A549 (cell line): ENCODE results near the gene TEDDM1. TPM values are rescaled to one million over a fixed set of nuclear protein-coding genes. Genes with fewer than 3 reads are reported as not detected.

Source experiments
- ATAC-seq, 2 experiments: fragments of 200-7000 bp in 1 of 2; fragments of >200 bp in 1 of 2; cut with Nextera tagmentation in 1 of 2; cut with Tn5 transposase in 1 of 2; 3 replicates each; pipeline versions ENCODE4 v1.8.0 to v1.9.1; 2018 to 2020; ENCODE audit warnings: mild to moderate bottlenecking in 1 of 2, moderate library complexity in 1 of 2
- CTCF ChIA-PET: fragments of 300-600 bp; sonication (Branson Sonifier 250); formaldehyde crosslinking; extraction: SDS; loops from one replicate; lab custom pipeline; 2021; ENCODE audit warnings: antibody characterized with exemption, inconsistent platforms; lab: Yijun Ruan, JAX
- POLR2A ChIA-PET: fragments of 350-600 bp; formaldehyde crosslinking; extraction: SDS; loops from one replicate; lab custom pipeline; 2021; ENCODE audit warnings: antibody characterized with exemption, inconsistent platforms; lab: Yijun Ruan, JAX
- DNase-seq, 2 experiments: peaks; one replicate each; pipeline versions ENCODE4 v3.0.0 to v3.0.0-alpha.2; 2011 to 2016; ENCODE audit warnings: low read depth in 1 of 2, low spot score in 1 of 2
- FAIRE-seq: peaks from 2 replicates; lab custom pipeline; 2011; peaks lifted over from hg19 to GRCh38; lab: Jason Lieb, UNC
- H3K27ac ChIP-seq, 2 experiments: fragments of >200 bp; sonication (Bioruptor Twin); formaldehyde crosslinking; 3 replicates each; pipeline ENCODE4 v1.5.1; 2016 to 2017
- H3K4me1 ChIP-seq: fragments of >200 bp; sonication (Bioruptor Twin); formaldehyde crosslinking; 3 replicates; pipeline ENCODE4 v1.6.1; 2016
- H3K4me2 ChIP-seq: fragments of >200 bp; sonication (Bioruptor Twin); formaldehyde crosslinking; 3 replicates; pipeline ENCODE4 v1.6.1; 2016
- H3K4me3 ChIP-seq: fragments of >200 bp; sonication (Bioruptor Twin); formaldehyde crosslinking; 3 replicates; pipeline ENCODE4 v1.5.1; 2016
- H3K9me3 ChIP-seq: fragments of >200 bp; sonication (Bioruptor Twin); formaldehyde crosslinking; 3 replicates; pipeline ENCODE4 v1.6.1; 2016
- CBX8 ChIP-seq: fragments of 200-600 bp; sonication (generic); IDR thresholded peaks from 2 replicates; pipeline ENCODE4 v1.6.1; 2016
- CEBPB ChIP-seq, 2 experiments: fragments of >200 bp in 1 of 2; sonication (Bioruptor Twin) in 1 of 2; formaldehyde crosslinking in 1 of 2; IDR thresholded peaks; 2 replicates each; pipeline ENCODE4 v1.6.1; 2012 to 2016
- CHD4 ChIP-seq: fragments of 200-600 bp; sonication (generic); IDR thresholded peaks from 2 replicates; pipeline ENCODE4 v1.6.1; 2016; ENCODE audit warnings: antibody characterized with exemption, mild to moderate bottlenecking, borderline replicate concordance
- EP300 ChIP-seq, 2 experiments: fragments of >200 bp; sonication (Bioruptor Twin); formaldehyde crosslinking; IDR thresholded peaks; 2 replicates in 1 of 2; 3 replicates in 1 of 2; pipeline ENCODE4 v1.6.1; 2016 to 2017
- FOSL2 ChIP-seq, 2 experiments: fragments of 450-650 bp in 1 of 2; fragments of >200 bp in 1 of 2; sonication (Bioruptor Twin) in 1 of 2; formaldehyde crosslinking; IDR thresholded peaks; 2 replicates each; pipeline versions ENCODE4 v1.5.0 to v1.6.1; 2016 to 2020; ENCODE audit warnings: mild to moderate bottlenecking in 1 of 2, moderate library complexity in 1 of 2
- HOXA7 ChIP-seq: fragments of 250-450 bp; sonication (Bioruptor Pico); IDR thresholded peaks from 2 replicates; pipeline ENCODE4 v1.5.0; 2020; ENCODE audit warnings: mild to moderate bottlenecking, moderate library complexity
- JUNB ChIP-seq: fragments of >200 bp; sonication (Bioruptor Twin); formaldehyde crosslinking; IDR thresholded peaks from 2 replicates; pipeline ENCODE4 v1.6.1; 2016
- MAFK ChIP-seq: fragments of 450-650 bp; IDR thresholded peaks from 2 replicates; pipeline ENCODE4 v1.6.1; 2014; ENCODE audit not compliant: partially characterized antibody
- MYC ChIP-seq: IDR thresholded peaks from 2 replicates; pipeline ENCODE4 v1.6.1; 2012; ENCODE audit warnings: mild to moderate bottlenecking, inconsistent platforms, low read length, improper control_type of control experiment, borderline replicate concordance
- NPAS2 ChIP-seq: fragments of 250-450 bp; sonication (Bioruptor Pico); IDR thresholded peaks from 2 replicates; pipeline ENCODE4 v1.8.0; 2022; ENCODE audit warnings: mild to moderate bottlenecking, moderate library complexity, borderline replicate concordance
- POLR2A ChIP-seq: IDR thresholded peaks from 2 replicates; pipeline ENCODE4 v1.6.1; 2012; ENCODE audit warnings: mild to moderate bottlenecking, low read length
- SREBF2 ChIP-seq: fragments of 450-650 bp; IDR thresholded peaks from 2 replicates; pipeline ENCODE4 v1.6.1; 2014; ENCODE audit warnings: mild to moderate bottlenecking, moderate library complexity
- ZFP36 ChIP-seq: fragments of 450-650 bp; IDR thresholded peaks from 2 replicates; pipeline ENCODE4 v1.6.1; 2014; ENCODE audit warnings: borderline replicate concordance; ENCODE audit not compliant: partially characterized antibody
- ZSCAN20 ChIP-seq: fragments of 250-450 bp; sonication (Bioruptor Pico); IDR thresholded peaks from 2 replicates; pipeline ENCODE4 v1.8.0; 2022; ENCODE audit warnings: mild to moderate bottlenecking, moderate library complexity
- WGBS: methylation state at CpG from one replicate; pipeline ENCODE4 v1.1.6; 2017; ENCODE audit errors: missing lambda C conversion rate; 5-methylcytosine and 5-hydroxymethylcytosine counted together
- polyA plus RNA-seq, 4 experiments: library from polyadenylated mRNA; depleted of rRNA in 3 of 4; stranded (reverse); fragments of >200 nt; fragmentation: RNase III in 1 of 4; extraction: RNeasy Plus Mini Kit Qiagen cat#74134 plus additional on column Dnase treatment in 1 of 4; gene quantifications; 2 replicates in 3 of 4; 3 replicates in 1 of 4; pipeline ENCODE4 v1.2.3, GENCODE V29; 2011 to 2017
- TF ChIP-seq, protein P1 (sequence below): fragments of >200 bp; sonication (Bioruptor Twin); formaldehyde crosslinking; IDR thresholded peaks from 3 replicates; pipeline ENCODE4 v1.5.1; 2016
- TF ChIP-seq, protein P2 (sequence below): fragments of >200 bp; sonication (Bioruptor Twin); formaldehyde crosslinking; IDR thresholded peaks from 3 replicates; pipeline ENCODE4 v1.6.1; 2016
- TF ChIP-seq, protein P3 (sequence below): fragments of 200-600 bp; sonication (generic); IDR thresholded peaks from 2 replicates; pipeline ENCODE4 v1.6.1; 2016; ENCODE audit warnings: antibody characterized with exemption, mild to moderate bottlenecking, moderate library complexity
- TF ChIP-seq, protein P4 (sequence below): fragments of 450-650 bp; IDR thresholded peaks from 2 replicates; pipeline ENCODE4 v1.6.1; 2014; ENCODE audit warnings: antibody characterized with exemption
- TF ChIP-seq, protein P5 (sequence below): fragments of 150-350 bp; IDR thresholded peaks from 2 replicates; pipeline ENCODE4 v1.6.1; 2014; ENCODE audit warnings: low read depth, mild to moderate bottlenecking, low read length
- TF ChIP-seq, protein P6 (sequence below): IDR thresholded peaks from 2 replicates; pipeline ENCODE4 v1.6.1; 2012; ENCODE audit warnings: low read depth, borderline replicate concordance

TEDDM1 gene
- polyA plus RNA-seq, 2 of the 4 experiments (the other 2 are of a cell fraction): not detected

DNA sequence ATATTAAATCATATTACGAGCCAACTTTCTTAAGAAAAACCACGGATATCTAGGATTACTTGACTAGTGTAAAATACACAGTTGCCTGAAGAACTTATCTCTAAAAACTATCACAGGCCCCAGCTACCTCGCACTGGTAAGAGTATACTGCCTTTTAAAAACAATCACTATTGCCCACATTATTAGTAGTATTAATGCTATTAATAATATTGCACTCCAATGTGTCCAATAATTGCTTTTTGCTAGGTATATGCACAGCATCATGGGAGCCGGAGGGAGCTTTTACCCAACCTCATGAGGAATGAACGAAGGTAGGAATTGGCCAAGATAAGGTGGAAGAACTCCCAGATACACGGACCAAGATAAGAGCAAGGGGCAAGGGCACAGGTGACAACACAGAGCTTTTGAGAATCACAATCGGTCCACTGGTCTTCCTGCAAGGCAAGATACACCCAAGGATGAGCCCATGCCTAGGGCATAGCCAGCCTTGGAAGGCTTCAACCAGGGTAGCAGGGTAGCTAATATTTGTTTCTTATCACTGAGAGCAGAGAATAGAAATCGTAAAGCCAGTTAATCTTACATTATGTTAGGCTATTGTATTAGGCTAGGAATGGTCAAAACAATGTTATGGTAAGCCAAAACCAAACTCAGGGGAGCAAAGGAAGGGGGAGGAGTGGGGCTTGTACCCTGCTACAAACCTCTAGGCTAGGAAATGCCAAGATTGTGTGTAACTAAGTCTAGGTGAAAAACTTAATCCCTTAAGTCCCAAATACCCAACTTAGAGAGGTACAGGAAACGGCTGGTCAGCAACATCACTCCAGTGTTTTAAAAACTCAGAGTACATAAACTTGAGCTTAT is 18.3 kb downstream of the TEDDM1 start:
- FAIRE-seq (no peak), ATAC-seq (no peak), DNase-seq (no peak)
- Histone ChIP-seq H3K4me2 (no peak overlapping the region), H3K27ac (no peak overlapping the region), H3K4me3 (no peak overlapping the region), H3K4me1 (no peaks in the 10 kb centered on the region), H3K9me3 (no peaks in the 10 kb centered on the region)
- ChIA-PET POLR2A (no interaction called here), CTCF (interaction anchor here (1.1 to 2.8 kb wide), 3 partner anchors 14 to 239 kb away, joined by 3 to 13 read pairs (median 3); no protein-coding TSS in a partner anchor)
- 80% methylated on average over 9 of the region's 9 CpGs for WGBS
- TF ChIP-seq MYC: no peak
- TF ChIP-seq, protein P1, sequence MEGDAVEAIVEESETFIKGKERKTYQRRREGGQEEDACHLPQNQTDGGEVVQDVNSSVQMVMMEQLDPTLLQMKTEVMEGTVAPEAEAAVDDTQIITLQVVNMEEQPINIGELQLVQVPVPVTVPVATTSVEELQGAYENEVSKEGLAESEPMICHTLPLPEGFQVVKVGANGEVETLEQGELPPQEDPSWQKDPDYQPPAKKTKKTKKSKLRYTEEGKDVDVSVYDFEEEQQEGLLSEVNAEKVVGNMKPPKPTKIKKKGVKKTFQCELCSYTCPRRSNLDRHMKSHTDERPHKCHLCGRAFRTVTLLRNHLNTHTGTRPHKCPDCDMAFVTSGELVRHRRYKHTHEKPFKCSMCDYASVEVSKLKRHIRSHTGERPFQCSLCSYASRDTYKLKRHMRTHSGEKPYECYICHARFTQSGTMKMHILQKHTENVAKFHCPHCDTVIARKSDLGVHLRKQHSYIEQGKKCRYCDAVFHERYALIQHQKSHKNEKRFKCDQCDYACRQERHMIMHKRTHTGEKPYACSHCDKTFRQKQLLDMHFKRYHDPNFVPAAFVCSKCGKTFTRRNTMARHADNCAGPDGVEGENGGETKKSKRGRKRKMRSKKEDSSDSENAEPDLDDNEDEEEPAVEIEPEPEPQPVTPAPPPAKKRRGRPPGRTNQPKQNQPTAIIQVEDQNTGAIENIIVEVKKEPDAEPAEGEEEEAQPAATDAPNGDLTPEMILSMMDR: no peak
- TF ChIP-seq CHD4: no peak
- TF ChIP-seq MAFK: no peak
- TF ChIP-seq, protein P2, sequence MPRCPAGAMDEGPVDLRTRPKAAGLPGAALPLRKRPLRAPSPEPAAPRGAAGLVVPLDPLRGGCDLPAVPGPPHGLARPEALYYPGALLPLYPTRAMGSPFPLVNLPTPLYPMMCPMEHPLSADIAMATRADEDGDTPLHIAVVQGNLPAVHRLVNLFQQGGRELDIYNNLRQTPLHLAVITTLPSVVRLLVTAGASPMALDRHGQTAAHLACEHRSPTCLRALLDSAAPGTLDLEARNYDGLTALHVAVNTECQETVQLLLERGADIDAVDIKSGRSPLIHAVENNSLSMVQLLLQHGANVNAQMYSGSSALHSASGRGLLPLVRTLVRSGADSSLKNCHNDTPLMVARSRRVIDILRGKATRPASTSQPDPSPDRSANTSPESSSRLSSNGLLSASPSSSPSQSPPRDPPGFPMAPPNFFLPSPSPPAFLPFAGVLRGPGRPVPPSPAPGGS: no peak
- no peak for TF ChIP-seq POLR2A
- TF ChIP-seq, protein P3, sequence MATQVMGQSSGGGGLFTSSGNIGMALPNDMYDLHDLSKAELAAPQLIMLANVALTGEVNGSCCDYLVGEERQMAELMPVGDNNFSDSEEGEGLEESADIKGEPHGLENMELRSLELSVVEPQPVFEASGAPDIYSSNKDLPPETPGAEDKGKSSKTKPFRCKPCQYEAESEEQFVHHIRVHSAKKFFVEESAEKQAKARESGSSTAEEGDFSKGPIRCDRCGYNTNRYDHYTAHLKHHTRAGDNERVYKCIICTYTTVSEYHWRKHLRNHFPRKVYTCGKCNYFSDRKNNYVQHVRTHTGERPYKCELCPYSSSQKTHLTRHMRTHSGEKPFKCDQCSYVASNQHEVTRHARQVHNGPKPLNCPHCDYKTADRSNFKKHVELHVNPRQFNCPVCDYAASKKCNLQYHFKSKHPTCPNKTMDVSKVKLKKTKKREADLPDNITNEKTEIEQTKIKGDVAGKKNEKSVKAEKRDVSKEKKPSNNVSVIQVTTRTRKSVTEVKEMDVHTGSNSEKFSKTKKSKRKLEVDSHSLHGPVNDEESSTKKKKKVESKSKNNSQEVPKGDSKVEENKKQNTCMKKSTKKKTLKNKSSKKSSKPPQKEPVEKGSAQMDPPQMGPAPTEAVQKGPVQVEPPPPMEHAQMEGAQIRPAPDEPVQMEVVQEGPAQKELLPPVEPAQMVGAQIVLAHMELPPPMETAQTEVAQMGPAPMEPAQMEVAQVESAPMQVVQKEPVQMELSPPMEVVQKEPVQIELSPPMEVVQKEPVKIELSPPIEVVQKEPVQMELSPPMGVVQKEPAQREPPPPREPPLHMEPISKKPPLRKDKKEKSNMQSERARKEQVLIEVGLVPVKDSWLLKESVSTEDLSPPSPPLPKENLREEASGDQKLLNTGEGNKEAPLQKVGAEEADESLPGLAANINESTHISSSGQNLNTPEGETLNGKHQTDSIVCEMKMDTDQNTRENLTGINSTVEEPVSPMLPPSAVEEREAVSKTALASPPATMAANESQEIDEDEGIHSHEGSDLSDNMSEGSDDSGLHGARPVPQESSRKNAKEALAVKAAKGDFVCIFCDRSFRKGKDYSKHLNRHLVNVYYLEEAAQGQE: no peak
- no peak for TF ChIP-seq ZSCAN20 (CRISPR knock-in tag)
- TF ChIP-seq NPAS2: no peak
- TF ChIP-seq, protein P4, sequence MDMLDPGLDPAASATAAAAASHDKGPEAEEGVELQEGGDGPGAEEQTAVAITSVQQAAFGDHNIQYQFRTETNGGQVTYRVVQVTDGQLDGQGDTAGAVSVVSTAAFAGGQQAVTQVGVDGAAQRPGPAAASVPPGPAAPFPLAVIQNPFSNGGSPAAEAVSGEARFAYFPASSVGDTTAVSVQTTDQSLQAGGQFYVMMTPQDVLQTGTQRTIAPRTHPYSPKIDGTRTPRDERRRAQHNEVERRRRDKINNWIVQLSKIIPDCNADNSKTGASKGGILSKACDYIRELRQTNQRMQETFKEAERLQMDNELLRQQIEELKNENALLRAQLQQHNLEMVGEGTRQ: no peak
- no peak for TF ChIP-seq HOXA7
- TF ChIP-seq CBX8: no peak
- no peak for TF ChIP-seq ZFP36
- TF ChIP-seq EP300 (IDR thresholded peaks at IDR 0.05): no peak
- no peak for TF ChIP-seq SREBF2
- no peak for TF ChIP-seq FOSL2 (IDR thresholded peaks at IDR 0.05)
- TF ChIP-seq FOSL2 (CRISPR knock-in tag; IDR thresholded peaks at IDR 0.05): no peak
- TF ChIP-seq, protein P5, sequence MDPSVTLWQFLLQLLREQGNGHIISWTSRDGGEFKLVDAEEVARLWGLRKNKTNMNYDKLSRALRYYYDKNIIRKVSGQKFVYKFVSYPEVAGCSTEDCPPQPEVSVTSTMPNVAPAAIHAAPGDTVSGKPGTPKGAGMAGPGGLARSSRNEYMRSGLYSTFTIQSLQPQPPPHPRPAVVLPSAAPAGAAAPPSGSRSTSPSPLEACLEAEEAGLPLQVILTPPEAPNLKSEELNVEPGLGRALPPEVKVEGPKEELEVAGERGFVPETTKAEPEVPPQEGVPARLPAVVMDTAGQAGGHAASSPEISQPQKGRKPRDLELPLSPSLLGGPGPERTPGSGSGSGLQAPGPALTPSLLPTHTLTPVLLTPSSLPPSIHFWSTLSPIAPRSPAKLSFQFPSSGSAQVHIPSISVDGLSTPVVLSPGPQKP: no peak
- TF ChIP-seq JUNB: no peak
- no peak for TF ChIP-seq CEBPB (IDR thresholded peaks at IDR 0.05)
- TF ChIP-seq, protein P6, sequence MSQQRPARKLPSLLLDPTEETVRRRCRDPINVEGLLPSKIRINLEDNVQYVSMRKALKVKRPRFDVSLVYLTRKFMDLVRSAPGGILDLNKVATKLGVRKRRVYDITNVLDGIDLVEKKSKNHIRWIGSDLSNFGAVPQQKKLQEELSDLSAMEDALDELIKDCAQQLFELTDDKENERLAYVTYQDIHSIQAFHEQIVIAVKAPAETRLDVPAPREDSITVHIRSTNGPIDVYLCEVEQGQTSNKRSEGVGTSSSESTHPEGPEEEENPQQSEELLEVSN: no peak
